ENCODE measurements around the gene TTLL5.

- TF ChIP-seq CTCF (IDR thresholded peaks at IDR 0.05) (no peak), POLR2A (IDR thresholded peaks at IDR 0.05) (no peak)
Measured at GRCh38 chr14:75619548-75619947, 41.5 kb upstream of the TTLL5 start.
